Immature natural killer cell (primary cell): ENCODE measurements around the gene TPI1. TPM values are rescaled to one million over a fixed set of nuclear protein-coding genes. Genes with fewer than 3 reads are reported as not detected.

Experiments
- DNase-seq, 3 donors: peaks; one replicate each; pipeline ENCODE4 v3.0.0; 2022; ENCODE audit warnings: mixed read lengths in 1 of 3
- H3K27ac Mint-ChIP-seq, 6 donors: one replicate each; pipeline ENCODE4 v1.8.0; 2020; ENCODE audit warnings: mixed read lengths in 6 of 6, mild to moderate bottlenecking in 5 of 6, inconsistent platforms in 4 of 6, moderate library complexity in 3 of 6
- H3K27me3 Mint-ChIP-seq, 3 donors: one replicate each; pipeline ENCODE4 v1.8.0; 2020 to 2021; ENCODE audit warnings: low read depth in 3 of 3, mild to moderate bottlenecking in 3 of 3, mixed read lengths in 3 of 3, moderate library complexity in 3 of 3, inconsistent platforms in 1 of 3
- H3K36me3 Mint-ChIP-seq, 3 donors: one replicate each; pipeline ENCODE4 v1.8.0; 2020; ENCODE audit warnings: mixed read lengths in 3 of 3, inconsistent platforms in 2 of 3, mild to moderate bottlenecking in 2 of 3
- H3K4me1 Mint-ChIP-seq, 2 donors: one replicate each; pipeline ENCODE4 v1.8.0; 2020; ENCODE audit warnings: inconsistent platforms in 2 of 2, mild to moderate bottlenecking in 2 of 2, mixed read lengths in 2 of 2, moderate library complexity in 1 of 2
- H3K4me3 Mint-ChIP-seq, 5 donors: one replicate each; pipeline ENCODE4 v1.8.0; 2020; ENCODE audit warnings: mild to moderate bottlenecking in 5 of 5, mixed read lengths in 5 of 5, inconsistent platforms in 3 of 5, moderate library complexity in 3 of 5
- H3K9me3 Mint-ChIP-seq, 6 donors: one replicate each; pipeline ENCODE4 v1.8.0; 2020; ENCODE audit warnings: mild to moderate bottlenecking in 6 of 6, mixed read lengths in 6 of 6, inconsistent platforms in 4 of 6, moderate library complexity in 3 of 6
- polyA plus RNA-seq, 3 donors: library from polyadenylated mRNA; unstranded; fragments of 300-500 nt; fragmentation: Illumina TruSeq; gene quantifications; one replicate each; pipeline ENCODE4 v1.2.3, GENCODE V29; 2021

The TPI1 gene
- polyA plus RNA-seq, 3 donors from 2014 or later, result 801 to 1,209 (median 811) TPM

DNA sequence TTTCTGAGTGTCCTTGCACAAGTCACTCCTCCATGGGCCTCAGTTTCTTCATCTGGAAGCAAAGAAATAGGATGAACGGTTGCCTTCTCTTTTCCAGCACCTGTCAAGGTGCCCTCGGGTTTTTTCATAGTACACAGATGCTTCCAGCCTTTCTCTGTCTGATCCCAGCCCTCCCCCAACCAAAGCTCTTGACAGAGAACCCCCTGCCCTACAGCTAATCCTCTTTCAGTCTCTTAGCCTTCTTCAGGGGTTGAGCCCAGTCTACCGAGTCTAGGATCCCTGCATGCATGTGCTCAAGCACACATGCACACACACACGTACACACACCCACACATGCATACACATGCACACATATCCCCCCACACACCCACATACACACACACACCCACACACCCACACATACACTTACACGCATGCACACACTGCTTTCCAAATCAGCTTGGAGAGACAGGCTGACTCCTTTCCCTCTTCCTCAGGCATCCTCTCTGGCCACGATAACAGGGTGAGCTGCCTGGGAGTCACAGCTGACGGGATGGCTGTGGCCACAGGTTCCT, 20.9 kb upstream of the TPI1 start:
- no peak for DNase-seq
- Mint-ChIP-seq H3K27ac (no peak overlapping the region), H3K9me3 (no peaks in the 10 kb centered on the region), H3K27me3 (peaks cover 5 to 10% (median 6%) of the 10 kb centered on the region in 3 donors), H3K4me1 (peaks cover 6 to 7% of the 10 kb centered on the region in 2 donors), H3K36me3 (no peaks in the 10 kb centered on the region), H3K4me3 (no peak overlapping the region)

DNA sequence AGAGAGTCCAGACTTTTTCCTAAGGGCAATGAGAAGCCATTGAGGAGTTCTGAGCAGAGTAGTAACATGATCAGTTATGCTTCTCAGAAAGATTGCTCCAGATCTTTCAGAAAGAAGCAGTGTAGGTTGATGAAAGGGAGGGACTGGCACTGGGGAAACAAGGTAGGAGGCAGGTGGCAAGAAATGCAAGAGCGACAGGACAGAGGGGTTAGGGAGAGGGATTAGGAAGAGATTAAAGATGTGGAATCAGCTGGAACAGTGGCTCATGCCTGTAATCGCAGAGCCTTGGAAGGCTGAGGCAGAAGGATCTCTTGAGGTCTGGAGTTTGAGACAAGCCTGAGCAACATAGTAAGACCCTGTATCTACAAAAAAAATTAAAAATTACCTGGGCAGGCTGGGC, 19.7 kb upstream of the TPI1 start:
- peaks cover 6 to 11% (median 10%) of the 10 kb centered on the region in 3 donors for H3K27me3 Mint-ChIP-seq
- DNase-seq, result no peak
- no peaks in the 10 kb centered on the region for H3K36me3 Mint-ChIP-seq
- H3K4me3 Mint-ChIP-seq, result no peak overlapping the region
- peak overlapping the region in 1 of 6 donors; percentile 59 for H3K27ac Mint-ChIP-seq
- no peaks in the 10 kb centered on the region for H3K9me3 Mint-ChIP-seq
- H3K4me1 Mint-ChIP-seq, result peaks cover 10 to 14% of the 10 kb centered on the region in 2 donors

DNA sequence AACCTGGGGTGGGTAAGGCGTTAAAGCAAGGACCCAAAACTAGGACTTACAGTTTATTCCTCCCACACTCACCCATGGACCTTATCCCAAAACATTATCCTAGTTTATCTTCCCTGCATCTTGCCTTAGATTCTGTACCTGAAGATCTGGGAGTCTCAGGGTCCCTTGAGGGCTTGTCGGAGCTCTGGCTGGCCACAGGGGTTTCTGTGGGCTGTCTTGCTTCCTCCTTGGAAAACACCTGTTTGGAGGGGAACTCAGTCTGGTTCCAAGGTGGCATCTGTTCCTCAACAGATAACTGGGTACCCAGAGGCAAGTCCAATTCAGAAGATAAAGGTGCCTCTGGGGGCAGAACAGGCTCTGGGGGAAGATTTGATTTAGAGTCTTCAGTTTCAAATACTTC, 17.9 kb upstream of the TPI1 start:
- Mint-ChIP-seq H3K27me3 (peaks cover 6 to 11% (median 10%) of the 10 kb centered on the region in 3 donors), H3K4me3 (peak overlapping the region in 2 of 5 donors; percentile 3 to 51), H3K36me3 (no peaks in the 10 kb centered on the region), H3K9me3 (no peaks in the 10 kb centered on the region), H3K4me1 (peaks cover 21 to 29% of the 10 kb centered on the region in 2 donors), H3K27ac (peak overlapping the region in 1 of 6 donors; percentile 17)
- DNase-seq, result no peak

DNA sequence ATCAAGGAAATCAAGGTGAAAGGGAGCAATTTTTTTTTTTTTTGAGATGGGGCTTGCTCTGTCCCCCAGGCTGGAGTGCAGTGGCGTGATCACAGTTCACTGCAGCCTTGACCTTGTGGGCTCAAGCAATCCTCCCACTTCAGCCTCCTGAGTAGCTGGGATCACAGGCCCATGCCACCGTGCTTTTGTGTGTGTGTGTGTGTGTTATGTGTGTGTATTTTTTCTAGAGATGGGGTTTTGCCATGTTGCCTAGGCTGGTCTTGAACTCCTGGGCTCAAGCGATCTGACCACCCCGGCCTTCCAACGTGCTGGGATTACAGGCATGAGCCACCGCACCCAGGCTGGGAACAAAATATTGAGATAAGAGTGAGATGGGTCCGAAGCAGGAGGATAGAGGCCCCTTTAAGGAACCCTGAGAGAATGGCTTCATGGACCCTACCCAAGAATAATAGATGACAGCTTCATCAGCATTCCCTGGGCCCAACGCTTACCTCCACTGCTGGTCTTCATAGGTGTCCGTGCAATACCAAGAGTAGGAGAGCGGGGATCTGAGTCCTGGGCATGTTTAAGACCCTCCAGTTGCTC, 17.3 kb upstream of the TPI1 start:
- no peak for DNase-seq
- Mint-ChIP-seq H3K27me3 (peaks cover 6 to 11% (median 10%) of the 10 kb centered on the region in 3 donors), H3K27ac (peak overlapping the region in 2 of 6 donors; percentile 34 to 40), H3K4me3 (peak overlapping the region in 3 of 5 donors; percentile 9 to 65 (median 51)), H3K36me3 (no peaks in the 10 kb centered on the region), H3K9me3 (no peaks in the 10 kb centered on the region), H3K4me1 (peaks cover 21 to 29% of the 10 kb centered on the region in 2 donors)

DNA sequence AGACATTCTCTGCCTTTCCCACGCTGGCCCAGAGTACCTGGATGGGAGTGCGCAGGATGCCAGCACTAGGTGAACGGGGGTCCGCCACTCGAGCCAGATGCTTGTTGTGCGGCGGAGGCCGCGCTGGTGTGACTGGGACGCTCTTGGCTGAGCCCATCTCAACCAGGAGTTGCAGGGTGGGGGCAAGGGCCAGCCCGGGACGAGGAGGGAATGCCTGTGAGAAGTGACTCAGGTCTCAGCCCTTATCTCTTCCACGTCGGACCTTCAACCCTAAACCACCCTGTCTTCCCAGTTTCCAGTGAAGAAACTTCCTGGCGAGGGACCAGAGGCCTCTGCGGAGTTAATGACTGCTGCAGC, 16.6 kb upstream of the TPI1 start:
- Mint-ChIP-seq H3K9me3 (no peaks in the 10 kb centered on the region), H3K4me3 (peak overlapping the region in 4 of 5 donors; percentile 95 to 100 (median 96)), H3K27me3 (peaks cover 6 to 12% (median 10%) of the 10 kb centered on the region in 3 donors), H3K27ac (peak overlapping the region in 2 of 6 donors; percentile 97 to 99), H3K4me1 (peaks cover 21 to 29% of the 10 kb centered on the region in 2 donors), H3K36me3 (peaks cover 0 to 4% (median 2%) of the 10 kb centered on the region in 3 donors)
- DNase-seq, result no peak

DNA sequence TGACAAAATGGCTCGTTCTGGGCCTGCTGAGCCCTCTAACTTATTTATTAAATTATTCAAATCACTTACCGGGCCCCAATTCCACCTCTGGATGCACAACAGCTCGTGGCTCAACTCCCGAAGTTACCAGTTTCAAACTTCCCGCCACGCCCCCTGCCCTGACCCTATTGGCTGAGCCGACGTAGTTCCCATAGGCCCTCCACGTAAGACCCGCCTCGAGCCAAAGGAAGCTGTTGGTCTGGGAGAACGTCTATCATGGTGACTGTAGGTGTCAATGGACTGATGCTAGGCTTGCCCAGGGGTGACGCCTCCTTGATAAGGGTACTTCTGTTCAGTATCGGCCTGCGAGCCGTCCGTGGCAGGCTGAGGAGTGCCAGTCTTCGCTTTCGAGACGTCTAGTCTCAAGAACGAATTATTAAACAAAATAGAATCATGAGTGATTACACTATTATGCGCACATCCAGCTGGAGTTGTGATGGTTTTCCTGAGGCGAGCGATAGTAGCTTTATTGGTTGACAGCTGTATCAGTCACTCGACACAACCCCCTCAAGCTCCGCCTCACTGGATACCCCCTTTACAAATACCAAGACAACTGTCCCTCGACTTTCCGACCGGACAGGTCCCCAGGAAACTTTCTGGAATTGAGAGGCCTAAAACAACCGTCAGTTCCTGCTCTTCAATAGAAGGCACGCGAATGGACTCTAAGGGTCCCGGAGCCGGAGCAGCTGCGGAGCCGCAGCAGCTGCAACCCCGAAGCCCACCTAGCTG, 16.0 kb upstream of the TPI1 start, which contains the start of gene CDCA3:
Gene CDCA3, minus strand, starts transcription at position 134 of the 768 bp plus-strand sequence. CDS start 334 bp downstream, outside the sequence.
- Mint-ChIP-seq H3K27me3 (peaks cover 6 to 14% (median 10%) of the 10 kb centered on the region in 3 donors), H3K27ac (peak within 1 kb of the TSS; percentile 97 to 99 (median 98)), H3K36me3 (peaks cover 0 to 6% (median 4%) of the 10 kb centered on the region in 3 donors), H3K4me3 (peak within 1 kb of the TSS; percentile 92 to 100 (median 96)), H3K4me1 (peaks cover 21 to 29% of the 10 kb centered on the region in 2 donors), H3K9me3 (no peaks in the 10 kb centered on the region)
- peak; percentile 90 to 94 (median 92) for DNase-seq

DNA sequence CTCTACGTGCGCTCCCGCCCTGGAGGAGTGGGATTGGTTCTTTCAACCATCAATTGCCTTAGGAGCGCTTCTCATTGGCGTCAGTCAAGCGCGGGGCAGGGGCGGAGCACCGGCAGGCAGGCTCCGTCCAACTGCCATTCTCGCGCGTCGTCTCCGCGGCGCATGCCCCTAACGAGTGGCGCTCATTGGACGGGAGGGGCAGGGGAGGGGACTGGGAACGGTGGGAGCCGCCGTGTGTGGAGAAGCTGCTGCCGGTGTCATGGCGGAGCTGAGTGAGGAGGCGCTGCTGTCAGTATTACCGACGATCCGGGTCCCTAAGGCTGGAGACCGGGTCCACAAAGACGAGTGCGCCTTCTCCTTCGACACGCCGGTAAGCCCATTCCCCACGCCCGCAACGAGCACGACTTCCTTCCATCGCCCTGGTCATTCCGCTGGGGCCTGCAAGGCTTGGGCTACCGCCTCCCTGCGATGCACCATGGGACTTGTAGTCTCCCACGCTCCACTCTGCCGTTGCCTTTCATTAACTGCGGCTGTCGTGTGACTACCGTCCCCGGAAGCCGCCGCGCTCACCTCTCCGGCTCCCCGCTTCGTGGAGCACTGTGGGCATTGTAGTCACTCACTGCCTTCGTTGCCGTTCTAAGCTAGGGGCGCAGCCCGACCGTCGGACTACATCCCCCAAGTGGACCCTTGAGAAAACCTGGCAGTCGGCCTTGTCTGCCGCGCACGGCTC, 15.2 kb upstream of the TPI1 start, which contains the start of gene USP5:
Gene USP5, plus strand, starts transcription at position 230 of the 730 bp plus-strand sequence. Its CDS starts 30 bp downstream, at position 260.
- peaks cover 21 to 29% of the 10 kb centered on the region in 2 donors for H3K4me1 Mint-ChIP-seq
- no peaks in the 10 kb centered on the region for H3K9me3 Mint-ChIP-seq
- peak within 1 kb of the TSS; percentile 97 to 99 (median 98) for H3K27ac Mint-ChIP-seq
- DNase-seq, result peak; percentile 98 to 99 (median 99)
- H3K4me3 Mint-ChIP-seq, result peak within 1 kb of the TSS; percentile 92 to 100 (median 96)
- H3K36me3 Mint-ChIP-seq, result peaks cover 0 to 7% (median 4%) of the 10 kb centered on the region in 3 donors
- H3K27me3 Mint-ChIP-seq, result peaks cover 6 to 14% (median 10%) of the 10 kb centered on the region in 3 donors

DNA sequence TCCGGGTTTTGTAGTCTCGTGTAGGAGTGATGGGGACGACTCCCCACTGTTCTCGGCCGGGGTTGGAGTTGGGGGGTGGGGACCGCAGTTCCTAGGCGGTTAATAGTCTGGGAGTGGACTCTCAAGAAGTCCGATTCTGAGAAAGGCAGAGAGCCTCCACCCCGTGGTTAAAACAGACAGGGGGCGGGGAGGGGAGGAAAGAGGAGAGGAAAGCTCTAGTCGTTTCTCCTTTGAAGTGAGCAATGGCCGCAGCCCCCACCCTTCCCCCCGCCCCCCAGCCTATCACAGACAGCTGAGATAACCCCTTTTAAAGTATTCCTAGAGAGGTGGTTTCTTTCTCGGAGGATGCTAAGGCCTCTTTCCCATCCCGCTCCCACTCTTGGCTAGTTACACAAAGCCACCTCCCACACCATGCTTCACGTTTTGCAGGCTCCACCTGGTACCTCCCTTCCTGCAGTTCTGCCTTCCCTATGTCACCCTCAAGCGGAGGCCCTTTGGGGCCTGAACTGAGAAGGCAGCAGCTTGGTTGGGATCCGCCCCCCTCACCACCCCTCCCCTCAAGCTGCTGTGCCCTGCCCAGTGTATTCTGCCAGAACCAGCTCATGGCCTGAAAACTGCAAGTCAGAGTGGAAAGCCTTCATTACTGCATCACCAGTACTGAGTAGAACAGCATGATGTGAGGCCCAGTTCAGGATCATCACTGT, 14.5 kb upstream of the TPI1 start:
- Mint-ChIP-seq H3K27me3 (peaks cover 6 to 14% (median 10%) of the 10 kb centered on the region in 3 donors), H3K36me3 (peaks cover 7 to 14% (median 10%) of the 10 kb centered on the region in 3 donors), H3K27ac (peak overlapping the region; percentile 97 to 99 (median 98)), H3K4me3 (peak overlapping the region; percentile 92 to 100 (median 96)), H3K9me3 (no peaks in the 10 kb centered on the region), H3K4me1 (peaks cover 21 to 29% of the 10 kb centered on the region in 2 donors)
- no peak for DNase-seq

DNA sequence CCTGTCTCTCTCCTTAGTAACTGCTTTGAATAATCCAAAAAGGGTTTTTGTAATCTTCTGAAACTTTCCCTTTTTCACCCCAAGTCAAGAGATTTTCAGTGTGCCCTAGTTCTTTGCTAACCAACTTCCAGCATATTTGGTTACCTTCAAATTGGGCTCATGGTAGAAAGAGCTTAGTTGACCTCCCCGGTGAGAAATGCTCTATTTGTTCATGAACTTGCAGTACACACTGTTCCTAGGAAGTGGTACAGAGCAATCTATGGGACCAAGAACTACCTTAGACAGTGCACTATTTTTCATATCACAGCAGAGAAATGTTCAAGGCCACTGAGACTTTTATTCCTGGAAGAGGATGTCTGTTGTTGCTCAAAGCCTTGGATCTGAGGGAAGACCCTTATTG, 13.7 kb upstream of the TPI1 start:
- Mint-ChIP-seq H3K4me3 (peak overlapping the region; percentile 21 to 100 (median 95)), H3K4me1 (peaks cover 21 to 29% of the 10 kb centered on the region in 2 donors), H3K36me3 (peaks cover 9 to 18% (median 15%) of the 10 kb centered on the region in 3 donors), H3K27me3 (peaks cover 6 to 14% (median 10%) of the 10 kb centered on the region in 3 donors), H3K27ac (peak overlapping the region in 5 of 6 donors; percentile 49 to 69 (median 56)), H3K9me3 (no peaks in the 10 kb centered on the region)
- no peak for DNase-seq

DNA sequence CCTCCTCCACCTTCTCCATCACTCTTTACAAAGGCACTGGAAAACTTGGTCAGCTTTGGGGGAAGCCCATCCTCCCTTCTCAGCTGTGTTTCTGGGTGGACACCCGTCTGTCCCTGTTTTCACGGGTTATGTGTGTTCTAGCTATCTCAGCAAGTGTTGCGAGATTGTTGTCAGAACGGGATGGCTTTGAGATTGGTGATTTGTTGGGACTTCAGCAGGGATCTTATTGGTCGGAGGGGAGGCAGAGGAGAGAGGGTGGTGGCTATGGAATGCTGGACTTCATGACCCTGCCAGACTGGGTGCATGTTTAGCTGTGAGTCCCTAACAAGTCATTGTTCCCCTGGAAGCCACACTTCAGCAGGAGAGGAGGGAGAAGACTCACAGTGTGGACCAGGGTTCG, 13.3 kb upstream of the TPI1 start:
- DNase-seq, result no peak
- Mint-ChIP-seq H3K4me3 (peak overlapping the region in 1 of 5 donors; percentile 18), H3K36me3 (peaks cover 9 to 18% (median 15%) of the 10 kb centered on the region in 3 donors), H3K9me3 (no peaks in the 10 kb centered on the region), H3K4me1 (peaks cover 21 to 29% of the 10 kb centered on the region in 2 donors), H3K27me3 (peaks cover 6 to 14% (median 10%) of the 10 kb centered on the region in 3 donors), H3K27ac (peak overlapping the region in 1 of 6 donors; percentile 49)

DNA sequence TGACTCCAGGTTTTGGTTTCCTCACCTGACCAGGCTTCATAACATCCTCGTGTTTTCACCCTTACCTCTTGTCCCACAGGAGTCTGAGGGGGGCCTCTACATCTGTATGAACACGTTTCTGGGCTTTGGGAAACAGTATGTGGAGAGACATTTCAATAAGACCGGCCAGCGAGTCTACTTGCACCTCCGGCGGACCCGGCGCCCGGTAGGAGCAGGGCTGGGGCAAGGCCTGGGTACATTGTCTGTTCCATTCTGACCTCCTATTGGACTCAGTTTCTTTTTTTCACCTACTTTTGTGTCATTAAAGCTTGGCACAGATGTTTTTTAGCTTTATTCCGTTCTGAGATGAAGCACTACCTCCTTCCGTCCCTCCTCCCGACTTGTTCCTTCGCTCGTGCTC, 12.0 kb upstream of the TPI1 start:
- Mint-ChIP-seq H3K4me3 (no peak overlapping the region), H3K27me3 (peaks cover 6 to 10% (median 10%) of the 10 kb centered on the region in 3 donors), H3K36me3 (peaks cover 10 to 24% (median 16%) of the 10 kb centered on the region in 3 donors), H3K4me1 (peaks cover 21 to 29% of the 10 kb centered on the region in 2 donors), H3K27ac (no peak overlapping the region), H3K9me3 (no peaks in the 10 kb centered on the region)
- DNase-seq, result no peak

DNA sequence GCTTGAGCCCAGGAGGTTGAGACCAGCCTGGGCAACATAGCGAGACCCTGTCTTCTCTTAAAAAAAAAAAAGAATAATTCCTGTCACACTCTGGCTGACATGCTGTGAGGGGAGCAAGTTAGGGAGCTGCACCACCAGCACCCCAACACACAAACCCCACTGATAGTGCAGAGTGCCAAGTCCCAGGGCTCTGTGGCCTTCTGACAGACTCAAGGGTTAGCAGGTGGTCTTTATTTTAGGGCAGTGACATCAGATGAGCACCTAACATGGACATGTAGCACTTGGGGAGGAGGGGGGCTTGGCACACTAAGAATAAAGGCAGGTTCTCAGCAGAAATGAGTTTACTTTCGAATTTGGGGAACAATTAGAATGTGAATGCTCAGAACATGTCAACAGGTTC, 8.5 kb upstream of the TPI1 start:
- peaks cover 0 to 3% (median 2%) of the 10 kb centered on the region in 3 donors for H3K27me3 Mint-ChIP-seq
- no peak overlapping the region for H3K4me3 Mint-ChIP-seq
- no peak for DNase-seq
- no peak overlapping the region for H3K27ac Mint-ChIP-seq
- peaks cover 0 to 4% of the 10 kb centered on the region in 2 donors for H3K4me1 Mint-ChIP-seq
- no peaks in the 10 kb centered on the region for H3K9me3 Mint-ChIP-seq
- peaks cover 28 to 47% (median 38%) of the 10 kb centered on the region in 3 donors for H3K36me3 Mint-ChIP-seq
